Skeletal muscle satellite cell (primary cell): ENCODE data around the gene SEMA3C.

ENCODE experiments used
- H3K27me3 ChIP-seq: 2 replicates; pipeline ENCODE4 v1.7.0; 2013; ENCODE audit warnings: low read length; ENCODE audit not compliant: control insufficient read depth, insufficient read depth
- H3K36me3 ChIP-seq: 2 replicates; pipeline ENCODE4 v1.7.0; 2013; ENCODE audit warnings: mild to moderate bottlenecking, control low read depth, low read length; ENCODE audit not compliant: insufficient read depth
- H3K4me1 ChIP-seq: 2 replicates; pipeline ENCODE4 v1.7.0; 2013; ENCODE audit warnings: low read length; ENCODE audit not compliant: control insufficient read depth, insufficient read depth
- H3K4me2 ChIP-seq: 2 replicates; pipeline ENCODE4 v1.7.0; 2013; ENCODE audit warnings: mild to moderate bottlenecking, low read length
- H3K4me3 ChIP-seq: 2 replicates; pipeline ENCODE4 v1.7.0; 2013; ENCODE audit warnings: low read length
- H3K9ac ChIP-seq: 2 replicates; pipeline ENCODE4 v1.7.0; 2013; ENCODE audit warnings: mild to moderate bottlenecking, low read depth, low read length, moderate library complexity
- H3K9me3 ChIP-seq: replicated peaks from 2 replicates; pipeline ENCODE4 v1.7.0; 2013; ENCODE audit warnings: mild to moderate bottlenecking, control low read depth, low read length

SEMA3C gene

GRCh38 chr7:80722616-80723195 lies 196.1 kb downstream of the SEMA3C start:
- peak overlapping the region; percentile 86 for H3K9ac ChIP-seq
- H3K4me1 ChIP-seq, result peaks cover 56% of the 10 kb centered on the region
- no peaks in the 10 kb centered on the region for H3K9me3 ChIP-seq
- peak overlapping the region; percentile 68 for H3K4me2 ChIP-seq
- peak overlapping the region; percentile 22 for H3K4me3 ChIP-seq
- H3K36me3 ChIP-seq, result no peaks in the 10 kb centered on the region
- no peaks in the 10 kb centered on the region for H3K27me3 ChIP-seq

GRCh38 chr7:80721883-80722615 lies 196.8 kb downstream of the SEMA3C start:
- no peaks in the 10 kb centered on the region for H3K27me3 ChIP-seq
- H3K36me3 ChIP-seq, result no peaks in the 10 kb centered on the region
- peak overlapping the region; percentile 68 for H3K4me2 ChIP-seq
- peak overlapping the region; percentile 86 for H3K9ac ChIP-seq
- H3K4me3 ChIP-seq, result peak overlapping the region; percentile 22
- H3K9me3 ChIP-seq, result no peaks in the 10 kb centered on the region
- peaks cover 56% of the 10 kb centered on the region for H3K4me1 ChIP-seq

DNA sequence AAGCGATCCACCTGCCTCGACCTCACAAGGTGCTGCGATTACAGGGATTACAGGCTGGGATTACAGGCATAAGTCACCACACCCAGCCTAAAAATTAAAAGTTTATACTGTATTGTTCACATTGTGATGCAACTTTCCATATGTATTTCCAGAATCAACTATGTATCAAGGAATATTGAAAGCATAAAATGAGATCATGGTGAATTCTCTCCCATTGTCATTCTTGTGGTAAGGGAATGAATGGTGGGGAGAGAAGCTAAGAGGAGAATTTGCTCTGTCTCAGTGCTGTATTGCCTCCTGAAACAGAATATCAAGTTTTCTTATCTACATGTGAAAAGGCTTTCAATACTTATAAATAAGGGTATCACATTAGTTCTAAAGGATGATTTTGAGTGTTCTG lies 198.7 kb downstream of the SEMA3C start:
- H3K27me3 ChIP-seq, result no peaks in the 10 kb centered on the region
- no peaks in the 10 kb centered on the region for H3K9me3 ChIP-seq
- H3K4me1 ChIP-seq, result peaks cover 52% of the 10 kb centered on the region
- H3K9ac ChIP-seq, result no peak overlapping the region
- no peak overlapping the region for H3K4me2 ChIP-seq
- no peaks in the 10 kb centered on the region for H3K36me3 ChIP-seq
- H3K4me3 ChIP-seq, result no peak overlapping the region

- H3K9ac ChIP-seq, result peak overlapping the region; percentile 2
Measured at GRCh38 chr7:80719261-80719660, 199.6 kb downstream of the SEMA3C start.

GRCh38 chr7:80711531-80711930 lies 207.3 kb downstream of the SEMA3C start:
- Histone ChIP-seq H3K36me3 (no peaks in the 10 kb centered on the region), H3K9me3 (no peaks in the 10 kb centered on the region), H3K9ac (no peak overlapping the region), H3K4me3 (no peak overlapping the region), H3K4me2 (no peak overlapping the region), H3K4me1 (peaks cover 3% of the 10 kb centered on the region), H3K27me3 (no peaks in the 10 kb centered on the region)

More at GRCh38 chr7:80719261-80719660, 199.6 kb downstream of the SEMA3C start:
- Histone ChIP-seq H3K9me3 (no peaks in the 10 kb centered on the region), H3K4me3 (no peak overlapping the region), H3K36me3 (no peaks in the 10 kb centered on the region), H3K27me3 (no peaks in the 10 kb centered on the region), H3K4me1 (peaks cover 43% of the 10 kb centered on the region), H3K4me2 (peak overlapping the region; percentile 20)

- H3K9me3 ChIP-seq, result no peaks in the 10 kb centered on the region
- no peak overlapping the region for H3K9ac ChIP-seq
- no peak overlapping the region for H3K4me3 ChIP-seq
- no peaks in the 10 kb centered on the region for H3K36me3 ChIP-seq
- H3K4me2 ChIP-seq, result no peak overlapping the region
- H3K27me3 ChIP-seq, result no peaks in the 10 kb centered on the region
- H3K4me1 ChIP-seq, result peaks cover 3% of the 10 kb centered on the region
Measured at GRCh38 chr7:80708123-80708522, 210.7 kb downstream of the SEMA3C start.

DNA sequence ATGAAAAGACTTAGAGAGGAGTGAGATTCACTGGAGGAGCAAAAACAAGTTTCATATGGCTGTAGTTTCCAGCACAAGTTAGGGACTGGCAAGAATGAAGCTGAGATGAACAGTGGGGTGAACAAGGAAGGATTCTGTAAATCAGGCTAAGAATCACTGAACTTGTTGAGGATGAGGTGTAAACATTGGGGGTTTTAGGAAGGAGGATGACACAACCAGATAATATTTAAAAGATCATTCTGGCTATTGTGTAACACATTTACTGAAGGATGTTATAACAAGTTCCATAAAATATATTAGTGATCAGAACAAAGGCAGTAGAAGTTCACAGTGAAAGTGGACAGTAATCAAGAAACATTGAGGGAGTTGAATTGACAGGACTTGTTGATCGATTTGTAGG lies 211.5 kb downstream of the SEMA3C start:
- H3K9me3 ChIP-seq, result no peaks in the 10 kb centered on the region
- no peak overlapping the region for H3K4me2 ChIP-seq
- H3K4me3 ChIP-seq, result no peak overlapping the region
- no peaks in the 10 kb centered on the region for H3K27me3 ChIP-seq
- no peak overlapping the region for H3K9ac ChIP-seq
- H3K4me1 ChIP-seq, result peaks cover 3% of the 10 kb centered on the region
- no peaks in the 10 kb centered on the region for H3K36me3 ChIP-seq

- no peaks in the 10 kb centered on the region for H3K9me3 ChIP-seq
- H3K36me3 ChIP-seq, result no peaks in the 10 kb centered on the region
- H3K9ac ChIP-seq, result no peak overlapping the region
- H3K4me1 ChIP-seq, result peaks cover 5% of the 10 kb centered on the region
- no peaks in the 10 kb centered on the region for H3K27me3 ChIP-seq
- no peak overlapping the region for H3K4me3 ChIP-seq
- H3K4me2 ChIP-seq, result no peak overlapping the region
Measured at GRCh38 chr7:80705130-80705781, 213.6 kb downstream of the SEMA3C start.

DNA sequence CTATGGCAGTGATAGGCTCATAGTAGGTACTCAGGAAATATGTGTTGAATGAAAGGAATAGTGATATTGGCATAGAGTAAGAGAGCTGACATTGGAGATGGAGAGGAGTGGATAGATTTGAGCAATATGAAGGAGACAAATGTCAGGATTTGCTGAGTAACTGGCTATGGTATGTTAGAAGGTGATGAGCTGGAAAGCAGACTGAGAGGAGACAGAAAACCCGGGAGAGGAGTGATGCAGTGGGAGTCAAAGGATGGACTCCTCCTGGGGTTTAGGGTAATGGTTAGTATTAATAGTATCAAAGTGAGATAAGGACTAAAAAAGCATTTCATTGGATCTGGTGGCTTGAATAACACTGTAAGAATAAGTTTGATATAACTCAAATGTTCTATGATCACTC lies 215.6 kb downstream of the SEMA3C start:
- H3K4me1 ChIP-seq, result peaks cover 17% of the 10 kb centered on the region
- H3K27me3 ChIP-seq, result no peaks in the 10 kb centered on the region
- no peak overlapping the region for H3K4me2 ChIP-seq
- H3K9me3 ChIP-seq, result no peaks in the 10 kb centered on the region
- no peaks in the 10 kb centered on the region for H3K36me3 ChIP-seq
- no peak overlapping the region for H3K4me3 ChIP-seq
- H3K9ac ChIP-seq, result no peak overlapping the region

GRCh38 chr7:80699721-80700256 lies 219.1 kb downstream of the SEMA3C start:
- peaks cover 3% of the 10 kb centered on the region for H3K9me3 ChIP-seq
- H3K4me1 ChIP-seq, result peaks cover 14% of the 10 kb centered on the region
- peak overlapping the region; percentile 24 for H3K9ac ChIP-seq
- no peak overlapping the region for H3K4me3 ChIP-seq
- H3K27me3 ChIP-seq, result no peaks in the 10 kb centered on the region
- no peak overlapping the region for H3K4me2 ChIP-seq
- no peaks in the 10 kb centered on the region for H3K36me3 ChIP-seq

DNA sequence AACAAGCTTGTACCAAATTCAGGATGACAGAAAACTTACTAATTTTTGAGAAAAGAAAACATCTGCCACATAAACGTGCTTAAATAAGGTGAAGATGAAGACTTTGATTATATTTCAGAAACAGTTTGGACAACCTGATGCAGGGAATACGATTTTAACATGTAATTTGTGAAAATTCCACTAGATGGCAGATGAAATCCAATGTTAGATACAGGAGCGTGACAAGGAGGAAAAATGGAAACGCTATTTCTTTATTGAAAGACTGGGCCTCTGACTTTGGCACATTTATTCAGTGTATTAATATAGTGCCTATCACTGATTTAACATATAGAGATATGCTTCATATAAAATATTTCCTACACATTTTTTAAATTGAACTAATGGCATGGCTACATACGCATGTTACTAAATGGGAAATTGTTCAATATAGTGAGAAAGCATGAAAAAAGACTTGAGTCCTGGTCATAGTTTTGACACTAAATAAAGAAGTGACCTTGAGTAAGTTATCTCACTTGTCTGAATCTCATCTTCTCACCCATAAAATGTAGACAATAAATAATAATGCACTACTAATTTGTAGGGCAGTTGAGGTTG lies 219.7 kb downstream of the SEMA3C start:
- Histone ChIP-seq H3K36me3 (no peaks in the 10 kb centered on the region), H3K9me3 (peaks cover 3% of the 10 kb centered on the region), H3K27me3 (no peaks in the 10 kb centered on the region), H3K4me2 (no peak overlapping the region), H3K9ac (peak overlapping the region; percentile 24), H3K4me1 (peaks cover 14% of the 10 kb centered on the region), H3K4me3 (no peak overlapping the region)
